Activated CD8-positive, alpha-beta memory T cell treated with anti-CD3 and anti-CD28 coated beads, Interleukin-2, amount 10 ng/mL, durations not matched to agents 7 days and 5 days (primary cell): Measurements from ENCODE around the gene SLC22A31. TPM values are rescaled to one million over a fixed set of nuclear protein-coding genes. Genes with fewer than 3 reads are reported as not detected.
"Not testable (repeated sequence)": the region's sequence is repeated elsewhere in the genome, so short reads cannot be mapped to it uniquely, and the experiment has no call there.

Experiments used
- ATAC-seq: fragments of 150-1000 bp; cut with Tn5 transposase; one replicate; pipeline ENCODE4 v1.10.0; 2021; ENCODE audit warnings: moderate library complexity
- CTCF ChIA-PET: fragments of 350-600 bp; sonication (Branson Sonifier 250); formaldehyde crosslinking; loops from one replicate; lab custom pipeline; 2021; ENCODE audit warnings: antibody characterized with exemption; lab: Charles Lee
- DNase-seq: peaks from one replicate; pipeline ENCODE4 v3.0.0-alpha.2; 2020
- H3K27ac Mint-ChIP-seq: one replicate; pipeline ENCODE4 v1.8.0; 2021; ENCODE audit warnings: mild to moderate bottlenecking, mixed read lengths
- H3K27me3 Mint-ChIP-seq: one replicate; pipeline ENCODE4 v1.8.0; 2021; ENCODE audit warnings: mixed read lengths
- H3K36me3 Mint-ChIP-seq: one replicate; pipeline ENCODE4 v1.8.0; 2021; ENCODE audit warnings: mild to moderate bottlenecking, mixed read lengths
- H3K4me1 Mint-ChIP-seq: one replicate; pipeline ENCODE4 v1.8.0; 2021; ENCODE audit warnings: mixed read lengths
- H3K4me3 Mint-ChIP-seq: one replicate; pipeline ENCODE4 v1.8.0; 2021; ENCODE audit warnings: mild to moderate bottlenecking, moderate library complexity, mixed read lengths
- H3K9me3 Mint-ChIP-seq: one replicate; pipeline ENCODE4 v1.8.0; 2022; ENCODE audit warnings: low read depth, mixed read lengths
- total RNA-seq, 2 experiments: library from RNA; stranded (reverse); gene quantifications; one replicate each; pipeline ENCODE4 v1.2.3, GENCODE V29; 2021

SLC22A31 gene
- total RNA-seq, 2 experiments from 2014 or later, result not detected

DNA sequence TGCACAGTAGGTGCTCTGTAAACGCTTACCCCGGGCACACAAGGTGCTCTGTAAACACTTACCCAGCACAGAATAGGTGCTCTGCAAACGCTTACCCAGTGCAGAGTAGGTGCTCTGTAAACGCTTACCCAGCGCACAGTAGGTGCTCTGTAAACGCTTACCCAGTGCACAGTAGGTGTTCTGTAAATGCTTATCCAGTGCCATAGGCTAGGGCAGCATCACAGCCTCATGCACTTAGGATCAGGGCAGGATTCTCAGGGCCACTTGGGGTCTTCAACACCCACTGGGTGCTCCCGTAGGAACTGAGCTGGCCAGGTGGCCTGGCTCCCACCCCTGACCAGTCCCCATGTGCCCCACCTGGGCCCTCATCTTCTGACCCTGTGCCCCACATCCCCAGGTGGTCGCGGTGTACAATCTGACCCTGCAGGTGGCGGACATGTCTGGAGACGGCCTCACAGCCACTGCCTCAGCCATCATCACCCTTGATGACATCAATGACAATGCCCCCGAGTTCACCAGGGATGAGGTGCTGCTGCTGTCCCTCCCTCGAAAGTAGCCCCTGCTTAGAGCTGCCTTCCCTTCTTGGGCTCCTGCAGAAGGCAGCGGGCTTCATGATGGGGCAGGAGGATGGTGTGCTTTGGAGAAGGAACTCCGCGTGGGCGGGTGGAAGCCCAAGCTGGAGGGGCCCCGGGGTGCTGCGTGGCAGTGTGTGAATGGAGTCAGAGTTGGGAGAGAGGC, 13.1 kb downstream of the SLC22A31 start:
- no peaks in the 10 kb centered on the region for H3K9me3 Mint-ChIP-seq
- DNase-seq (peak; percentile 64), ATAC-seq (peak; percentile 57)
- no peak overlapping the region for H3K27ac Mint-ChIP-seq
- no peaks in the 10 kb centered on the region for H3K4me1 Mint-ChIP-seq
- H3K27me3 Mint-ChIP-seq, result no peaks in the 10 kb centered on the region
- no peak overlapping the region for H3K4me3 Mint-ChIP-seq
- CTCF ChIA-PET, result interaction anchor here (1.3 kb wide), 1 partner anchor 29 kb away, joined by 3 read pairs; no protein-coding TSS in a partner anchor
- no peaks in the 10 kb centered on the region for H3K36me3 Mint-ChIP-seq

DNA sequence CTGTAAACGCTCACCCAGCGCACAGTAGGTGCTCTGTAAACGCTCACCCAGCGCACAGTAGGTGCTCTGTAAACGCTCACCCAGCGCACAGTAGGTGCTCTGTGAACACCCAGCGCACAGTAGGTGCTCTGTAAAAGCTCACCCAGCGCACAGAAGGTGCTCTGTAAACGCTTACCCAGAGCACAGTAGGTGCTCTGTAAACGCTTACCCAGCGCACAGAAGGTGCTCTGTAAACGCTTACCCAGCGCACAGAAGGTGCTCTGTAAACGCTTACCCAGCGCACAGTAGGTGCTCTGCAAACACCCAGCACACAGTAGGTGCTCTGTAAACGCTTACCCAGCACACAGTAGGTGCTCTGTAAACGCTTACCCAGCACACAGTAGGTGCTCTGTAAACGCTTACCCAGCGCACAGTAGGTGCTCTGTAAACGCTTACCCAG, 13.7 kb downstream of the SLC22A31 start:
- H3K4me3 Mint-ChIP-seq, H3K9me3 Mint-ChIP-seq, H3K4me1 Mint-ChIP-seq, CTCF ChIA-PET, H3K27me3 Mint-ChIP-seq, H3K27ac Mint-ChIP-seq, ATAC-seq, H3K36me3 Mint-ChIP-seq: not testable (repeated sequence)
- peak; percentile 39 for DNase-seq

DNA sequence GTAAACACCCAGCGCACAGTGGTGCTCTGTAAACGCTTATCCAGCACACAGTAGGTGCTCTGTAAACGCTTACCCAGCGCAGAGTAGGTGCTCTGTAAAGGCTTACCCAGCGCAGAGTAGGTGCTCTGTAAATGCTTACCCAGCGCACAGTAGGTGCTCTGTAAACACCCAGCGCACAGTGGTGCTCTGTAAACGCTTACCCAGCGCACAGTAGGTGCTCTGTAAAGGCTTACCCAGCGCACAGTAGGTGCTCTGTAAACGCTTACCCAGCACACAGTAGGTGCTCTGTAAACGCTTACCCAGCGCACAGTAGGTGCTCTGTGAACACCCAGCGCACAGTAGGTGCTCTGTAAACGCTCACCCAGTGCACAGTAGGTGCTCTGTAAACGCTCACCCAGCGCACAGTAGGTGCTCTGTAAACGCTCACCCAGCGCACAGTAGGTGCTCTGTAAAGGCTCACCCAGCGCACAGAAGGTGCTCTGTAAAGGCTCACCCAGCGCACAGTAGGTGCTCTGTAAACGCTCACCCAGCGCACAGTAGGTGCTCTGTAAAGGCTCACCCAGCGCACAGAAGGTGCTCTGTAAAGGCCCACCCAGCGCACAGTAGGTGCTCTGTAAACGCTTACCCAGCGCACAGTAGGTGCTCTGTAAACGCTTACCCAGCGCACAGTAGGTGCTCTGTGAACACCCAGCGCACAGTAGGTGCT, 14.3 kb downstream of the SLC22A31 start:
- ATAC-seq, H3K9me3 Mint-ChIP-seq, CTCF ChIA-PET, H3K27ac Mint-ChIP-seq, H3K27me3 Mint-ChIP-seq, H3K36me3 Mint-ChIP-seq, H3K4me3 Mint-ChIP-seq, H3K4me1 Mint-ChIP-seq: not testable (repeated sequence)
- peak; percentile 40 for DNase-seq

DNA sequence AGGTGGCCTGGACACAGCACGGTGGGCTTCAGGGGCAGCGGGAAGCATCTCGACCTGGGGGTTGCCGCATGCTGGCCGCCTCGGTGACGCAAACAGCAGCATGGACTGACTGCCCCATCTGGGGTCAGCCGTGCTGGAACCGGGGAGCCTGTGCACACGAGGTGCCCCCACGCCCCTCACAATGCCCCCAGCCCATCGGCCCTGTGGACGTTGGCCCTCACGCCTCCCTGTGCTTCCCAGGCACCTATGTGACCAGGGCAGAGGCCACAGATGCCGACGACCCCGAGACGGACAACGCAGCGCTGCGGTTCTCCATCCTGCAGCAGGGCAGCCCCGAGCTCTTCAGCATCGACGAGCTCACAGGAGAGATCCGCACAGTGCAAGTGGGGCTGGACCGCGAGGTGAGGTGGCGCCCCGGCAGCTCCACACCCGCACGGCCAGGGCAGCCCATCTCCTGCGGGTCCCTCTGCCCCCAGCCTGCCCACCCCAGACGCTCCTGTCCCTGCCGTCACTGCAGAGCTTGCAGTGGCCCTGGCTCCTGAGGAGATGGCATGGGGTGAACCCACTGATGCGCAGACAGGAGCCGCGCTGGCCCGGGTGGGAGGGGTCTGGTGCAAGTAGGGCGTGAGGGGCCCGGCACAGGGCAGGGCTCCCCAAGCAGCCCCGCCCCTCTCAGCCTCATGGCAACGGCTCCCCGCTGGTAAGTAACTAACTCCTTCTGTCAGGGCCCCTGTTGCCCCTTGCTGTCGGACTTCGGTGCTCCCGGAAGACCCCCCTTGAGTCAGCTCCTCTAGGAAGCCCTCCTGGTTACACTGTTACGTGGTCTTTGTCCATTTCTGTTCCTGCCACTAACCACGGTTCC, 15.2 kb downstream of the SLC22A31 start:
- DNase-seq (peak; percentile 62), ATAC-seq (peak; percentile 40)
- Mint-ChIP-seq H3K27ac (no peak overlapping the region), H3K27me3 (no peaks in the 10 kb centered on the region), H3K9me3 (no peaks in the 10 kb centered on the region), H3K4me1 (no peaks in the 10 kb centered on the region), H3K36me3 (no peaks in the 10 kb centered on the region), H3K4me3 (no peak overlapping the region)
- CTCF ChIA-PET, result no interaction called here

DNA sequence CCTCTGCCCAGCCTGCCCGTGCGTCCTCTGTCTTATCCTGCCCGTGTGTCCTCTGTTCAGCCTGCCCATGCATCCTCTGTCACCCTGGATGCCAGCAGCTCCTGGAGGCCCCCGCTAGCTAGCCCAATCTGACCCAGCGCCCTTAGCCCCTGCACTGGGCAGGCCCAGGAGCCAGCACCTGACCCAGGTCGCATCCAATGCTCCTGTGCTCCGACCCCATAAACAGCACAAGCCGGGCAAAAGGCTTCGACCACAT, 15.7 kb downstream of the SLC22A31 start:
- no peak for DNase-seq
- Mint-ChIP-seq H3K27me3 (no peaks in the 10 kb centered on the region), H3K9me3 (no peaks in the 10 kb centered on the region), H3K27ac (no peak overlapping the region), H3K4me1 (no peaks in the 10 kb centered on the region), H3K36me3 (no peaks in the 10 kb centered on the region), H3K4me3 (no peak overlapping the region)
- no peak for ATAC-seq
- CTCF ChIA-PET, result no interaction called here

DNA sequence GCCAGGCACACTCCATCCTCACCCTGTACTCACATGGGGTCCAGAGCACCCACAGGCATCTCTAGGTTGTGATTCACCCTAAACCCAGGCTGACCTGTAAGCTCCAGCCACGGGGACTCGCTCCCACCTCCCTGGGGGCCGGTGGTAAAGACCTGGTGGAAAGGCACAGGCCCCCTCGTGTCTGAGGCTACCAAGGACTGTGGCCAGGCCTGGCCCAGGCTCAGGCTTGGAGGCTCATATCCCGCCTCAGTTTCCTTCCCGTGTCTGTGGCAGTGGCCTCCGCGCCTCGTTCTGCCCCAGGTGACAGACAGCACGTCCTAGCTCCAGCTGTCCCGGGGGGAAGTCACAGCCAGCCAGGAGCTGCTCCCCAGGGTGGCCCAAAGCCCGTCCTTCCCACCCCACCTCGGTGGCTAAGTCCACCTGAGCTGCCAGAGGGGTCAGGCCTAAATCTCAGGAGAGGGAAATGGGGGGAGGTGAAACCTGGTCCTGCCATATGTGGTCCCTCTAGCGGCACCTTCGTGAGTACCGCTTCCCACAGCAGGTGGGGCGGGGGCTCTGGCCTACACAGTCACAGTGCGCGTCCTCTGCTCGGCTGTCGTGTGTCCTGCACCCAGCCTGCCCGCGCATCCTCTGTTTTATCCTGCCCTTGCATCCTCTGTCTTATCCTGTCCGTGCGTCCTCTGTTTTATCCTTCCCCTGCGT, 16.2 kb downstream of the SLC22A31 start:
- CTCF ChIA-PET, result no interaction called here
- DNase-seq (no peak), ATAC-seq (no peak)
- Mint-ChIP-seq H3K36me3 (no peaks in the 10 kb centered on the region), H3K27me3 (no peaks in the 10 kb centered on the region), H3K9me3 (no peaks in the 10 kb centered on the region), H3K27ac (no peak overlapping the region), H3K4me1 (no peaks in the 10 kb centered on the region), H3K4me3 (no peak overlapping the region)

DNA sequence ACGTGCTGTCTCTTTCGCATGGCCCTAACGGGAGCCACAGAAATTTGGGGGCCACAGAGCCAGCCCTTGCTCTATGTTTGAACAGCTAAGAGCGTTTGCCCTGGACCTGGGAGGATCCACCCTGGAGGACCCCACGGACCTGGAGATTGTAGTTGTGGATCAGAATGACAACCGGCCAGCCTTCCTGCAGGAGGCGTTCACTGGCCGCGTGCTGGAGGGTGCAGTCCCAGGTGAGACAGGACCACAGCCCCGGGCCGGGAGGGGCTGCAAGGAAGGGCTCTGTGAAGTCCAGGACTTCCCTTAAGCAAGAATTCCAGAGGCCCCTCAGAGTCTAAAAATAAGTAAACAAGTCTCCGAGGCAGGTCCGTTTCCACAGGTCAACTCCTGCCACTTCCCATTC, 16.9 kb downstream of the SLC22A31 start:
- ATAC-seq (no peak), DNase-seq (no peak)
- no peak overlapping the region for H3K4me3 Mint-ChIP-seq
- no peaks in the 10 kb centered on the region for H3K27me3 Mint-ChIP-seq
- CTCF ChIA-PET, result no interaction called here
- H3K36me3 Mint-ChIP-seq, result no peaks in the 10 kb centered on the region
- no peak overlapping the region for H3K27ac Mint-ChIP-seq
- H3K4me1 Mint-ChIP-seq, result no peaks in the 10 kb centered on the region
- H3K9me3 Mint-ChIP-seq, result no peaks in the 10 kb centered on the region

DNA sequence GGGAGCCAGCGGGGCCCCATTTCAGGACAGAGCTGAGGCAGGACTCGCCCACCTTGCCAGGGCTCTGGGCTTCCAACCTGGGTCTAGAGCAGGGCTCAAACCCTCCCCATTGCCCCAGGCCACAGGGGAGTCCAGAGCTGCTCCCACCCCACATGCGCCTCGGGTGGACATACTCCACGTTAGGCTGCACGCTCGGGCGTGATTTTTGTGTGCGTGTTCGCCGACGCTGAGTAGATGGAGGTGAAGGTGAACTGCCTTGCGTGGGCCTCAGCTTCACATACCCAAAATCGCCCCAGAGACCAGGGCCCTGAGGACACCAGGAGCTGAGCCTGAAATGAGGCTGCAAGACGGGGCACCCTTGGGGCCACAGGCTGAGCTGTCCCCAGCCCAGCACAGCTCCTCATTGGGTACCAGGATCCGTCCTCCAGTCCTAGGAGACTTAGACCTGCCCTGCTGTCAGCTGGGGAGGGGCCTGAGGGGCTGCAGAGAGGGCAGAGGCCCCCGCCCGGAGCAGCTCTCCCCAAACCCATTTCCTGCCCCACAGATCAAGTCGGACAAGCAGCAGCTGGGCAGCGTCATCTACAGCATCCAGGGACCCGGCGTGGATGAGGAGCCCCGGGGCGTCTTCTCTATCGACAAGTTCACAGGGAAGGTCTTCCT, 20.6 kb downstream of the SLC22A31 start:
- ATAC-seq (no peak), DNase-seq (no peak)
- H3K9me3 Mint-ChIP-seq, result no peaks in the 10 kb centered on the region
- no peak overlapping the region for H3K4me3 Mint-ChIP-seq
- H3K36me3 Mint-ChIP-seq, result no peaks in the 10 kb centered on the region
- no peaks in the 10 kb centered on the region for H3K27me3 Mint-ChIP-seq
- H3K27ac Mint-ChIP-seq, result no peak overlapping the region
- H3K4me1 Mint-ChIP-seq, result no peaks in the 10 kb centered on the region
- CTCF ChIA-PET, result no interaction called here

DNA sequence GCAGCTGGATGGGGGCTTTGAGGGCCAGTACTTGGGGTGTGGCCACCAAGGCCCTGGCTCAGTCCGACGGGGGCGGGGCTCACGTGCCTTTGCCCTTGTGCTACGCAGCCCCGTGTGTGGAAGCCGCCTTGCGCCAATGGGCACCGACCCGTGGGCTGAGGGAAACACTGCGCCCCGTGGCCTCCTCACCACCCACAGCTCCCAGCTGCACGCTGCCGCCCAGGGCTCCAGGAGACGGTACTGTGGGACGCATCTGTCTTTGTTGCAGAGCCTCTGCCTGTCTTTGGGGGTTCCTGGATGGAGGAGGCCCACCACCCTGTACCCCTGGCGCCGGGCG, 21.2 kb downstream of the SLC22A31 start:
- CTCF ChIA-PET, result no interaction called here
- no peaks in the 10 kb centered on the region for H3K4me1 Mint-ChIP-seq
- H3K9me3 Mint-ChIP-seq, result no peaks in the 10 kb centered on the region
- H3K27ac Mint-ChIP-seq, result no peak overlapping the region
- DNase-seq (no peak), ATAC-seq (no peak)
- H3K27me3 Mint-ChIP-seq, result no peaks in the 10 kb centered on the region
- no peak overlapping the region for H3K4me3 Mint-ChIP-seq
- no peaks in the 10 kb centered on the region for H3K36me3 Mint-ChIP-seq

DNA sequence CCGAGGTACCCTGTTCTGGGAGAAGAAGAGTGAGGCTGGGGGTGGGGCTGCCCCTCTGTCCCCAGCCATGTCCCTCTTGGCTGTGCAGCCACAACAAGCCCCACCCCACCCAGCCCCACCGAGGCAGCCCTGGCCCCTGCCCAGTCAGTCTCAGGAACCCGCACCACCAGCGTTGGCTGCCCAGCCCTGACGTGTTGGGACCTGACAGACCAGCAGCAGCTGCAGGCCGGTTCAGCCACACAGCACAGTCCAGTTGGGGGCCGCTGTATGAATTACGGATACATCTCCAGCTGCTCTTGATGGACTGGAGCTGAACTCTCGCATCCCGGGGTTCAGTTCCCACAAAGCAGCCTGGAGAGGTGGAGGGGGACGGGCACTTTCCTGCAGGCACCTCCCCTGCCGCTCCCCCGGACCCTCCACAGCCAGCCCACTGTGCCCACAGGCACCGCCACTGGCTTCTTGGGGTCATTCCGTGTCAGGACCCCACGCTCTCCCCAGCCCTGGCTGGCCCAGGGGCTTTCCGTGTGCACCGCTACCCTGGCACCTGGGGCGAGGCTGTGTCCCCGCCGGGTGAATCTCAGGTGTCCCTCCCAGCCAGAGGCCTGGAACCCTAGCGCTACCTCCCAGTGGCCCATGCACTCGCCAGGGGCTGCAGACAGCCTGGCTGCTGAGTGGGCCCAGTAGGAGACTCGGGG, 21.7 kb downstream of the SLC22A31 start:
- Mint-ChIP-seq H3K4me3 (no peak overlapping the region), H3K36me3 (no peaks in the 10 kb centered on the region), H3K4me1 (no peaks in the 10 kb centered on the region), H3K27ac (no peak overlapping the region), H3K27me3 (no peaks in the 10 kb centered on the region), H3K9me3 (no peaks in the 10 kb centered on the region)
- CTCF ChIA-PET, result no interaction called here
- DNase-seq (no peak), ATAC-seq (no peak)

DNA sequence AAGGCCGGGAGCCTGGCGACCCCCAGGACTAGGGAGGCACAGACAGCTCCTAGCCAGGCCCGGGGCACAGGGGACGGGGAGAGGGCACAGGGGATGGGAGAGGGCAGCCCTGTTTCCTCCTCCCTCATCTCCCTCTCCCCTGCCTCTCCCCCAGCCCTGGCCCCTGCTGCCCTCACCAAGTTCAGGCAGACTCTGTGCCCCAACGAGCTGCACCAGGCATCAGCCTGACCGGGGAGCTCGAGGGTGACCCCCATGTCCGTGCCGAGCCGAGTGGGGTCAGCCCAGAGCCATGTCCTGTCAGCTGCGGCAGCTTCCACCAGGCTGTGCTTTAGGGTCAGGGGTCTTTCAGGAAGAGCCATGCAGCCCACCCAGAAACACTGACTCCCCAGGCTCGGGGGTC, 22.8 kb downstream of the SLC22A31 start:
- Mint-ChIP-seq H3K9me3 (no peaks in the 10 kb centered on the region), H3K36me3 (no peaks in the 10 kb centered on the region), H3K4me1 (no peaks in the 10 kb centered on the region), H3K27me3 (no peaks in the 10 kb centered on the region), H3K27ac (no peak overlapping the region), H3K4me3 (no peak overlapping the region)
- ATAC-seq (no peak), DNase-seq (no peak)
- CTCF ChIA-PET, result no interaction called here

DNA sequence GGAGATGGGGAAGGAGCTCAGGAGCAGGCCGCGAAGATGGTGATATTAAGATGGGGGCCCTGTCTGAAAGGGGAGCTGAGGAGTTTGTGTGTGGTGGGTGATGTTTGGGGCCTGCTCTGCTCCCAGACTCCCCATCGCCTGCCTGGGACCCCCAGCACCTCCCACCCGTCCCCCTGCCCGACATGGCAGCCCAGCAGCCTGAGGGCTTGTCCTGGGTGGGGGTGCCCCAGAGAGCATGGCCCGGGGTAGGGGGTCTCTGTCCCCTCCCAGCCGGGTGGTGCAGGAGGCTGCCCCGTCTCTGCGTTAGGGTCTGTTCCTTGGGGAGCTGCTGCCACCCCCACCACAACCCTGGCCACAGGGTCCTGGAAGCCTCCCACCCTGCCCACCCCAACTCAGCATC, 23.6 kb downstream of the SLC22A31 start:
- no peak for ATAC-seq
- no peak overlapping the region for H3K27ac Mint-ChIP-seq
- no peaks in the 10 kb centered on the region for H3K27me3 Mint-ChIP-seq
- H3K4me3 Mint-ChIP-seq, result no peak overlapping the region
- H3K4me1 Mint-ChIP-seq, result no peaks in the 10 kb centered on the region
- no peaks in the 10 kb centered on the region for H3K9me3 Mint-ChIP-seq
- H3K36me3 Mint-ChIP-seq, result no peaks in the 10 kb centered on the region
- no peak for DNase-seq
- CTCF ChIA-PET, result no interaction called here
